Measurements from ENCODE around the gene NUSAP1.
"Not testable (repeated sequence)": the region's sequence is repeated elsewhere in the genome, so short reads cannot be mapped to it uniquely, and the experiment has no call there.

NUSAP1 gene

DNA sequence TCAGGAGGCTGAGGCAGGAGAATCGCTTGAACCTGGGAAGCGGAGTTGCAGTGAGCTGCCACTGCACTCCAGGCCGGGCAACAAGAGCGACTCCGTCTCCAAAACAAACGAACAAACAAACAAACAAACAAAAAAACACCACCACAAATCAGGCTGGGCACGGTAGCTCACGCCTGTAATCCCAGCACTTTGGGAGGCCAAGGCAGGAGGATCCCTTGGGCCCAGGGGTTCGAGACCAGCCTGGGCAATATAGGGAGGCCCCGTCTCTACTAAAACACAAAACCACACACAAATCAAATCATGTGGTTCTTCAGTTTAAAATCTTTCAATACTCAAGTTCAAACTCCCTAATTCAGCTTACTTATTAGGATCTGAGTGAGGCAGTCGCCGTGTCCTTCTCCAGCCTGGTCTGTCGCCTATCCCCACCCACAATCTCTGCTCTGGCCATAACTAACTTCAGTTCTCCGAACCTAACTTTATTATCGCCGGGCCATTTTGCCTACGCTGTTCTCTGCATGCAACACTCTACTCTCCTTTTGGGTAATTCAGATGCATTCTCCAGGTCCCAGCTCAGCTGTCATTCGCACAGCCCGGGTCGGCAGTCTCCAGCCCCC, 83.6 kb downstream of the NUSAP1 start:
- no peak for DNase-seq

DNA sequence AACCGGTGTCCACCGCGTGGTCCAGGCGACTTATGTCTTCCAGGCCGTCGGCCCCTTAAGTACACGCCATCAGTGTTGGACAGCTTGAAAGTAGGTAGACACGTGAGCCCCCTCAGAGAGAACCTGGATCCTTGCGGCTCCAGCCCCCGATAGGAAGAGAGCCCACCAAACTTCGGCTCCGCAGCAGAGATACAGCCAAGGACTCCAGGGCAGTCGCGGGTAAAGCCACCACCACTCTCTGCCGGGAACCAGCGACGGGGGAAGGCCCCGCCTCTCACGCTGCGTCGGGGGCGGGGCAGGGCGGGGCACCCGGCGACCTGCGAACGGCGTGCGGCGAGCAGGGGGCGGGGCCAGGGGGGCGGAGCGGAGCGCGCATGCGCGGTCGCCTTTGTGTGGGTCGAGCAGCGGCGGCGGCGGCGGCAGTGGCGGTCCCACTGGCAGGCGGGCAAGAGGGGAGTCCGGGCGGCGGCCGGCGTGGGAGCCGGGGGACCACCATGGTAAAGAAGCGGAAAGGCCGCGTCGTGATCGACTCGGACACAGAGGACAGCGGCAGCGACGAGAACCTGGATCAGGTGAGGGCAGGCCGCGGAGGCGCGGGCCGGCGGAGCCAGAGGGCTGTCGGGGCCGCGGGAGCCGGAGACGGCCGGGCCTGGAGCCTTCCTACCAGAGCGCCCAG, 84.2 kb downstream of the NUSAP1 start, which contains the start of gene RTF1:
Gene RTF1, plus strand, starts transcription at position 354 of the 676 bp plus-strand sequence. Its CDS starts 21 bp downstream, at position 375.
- peak; percentile 94 for DNase-seq

DNA sequence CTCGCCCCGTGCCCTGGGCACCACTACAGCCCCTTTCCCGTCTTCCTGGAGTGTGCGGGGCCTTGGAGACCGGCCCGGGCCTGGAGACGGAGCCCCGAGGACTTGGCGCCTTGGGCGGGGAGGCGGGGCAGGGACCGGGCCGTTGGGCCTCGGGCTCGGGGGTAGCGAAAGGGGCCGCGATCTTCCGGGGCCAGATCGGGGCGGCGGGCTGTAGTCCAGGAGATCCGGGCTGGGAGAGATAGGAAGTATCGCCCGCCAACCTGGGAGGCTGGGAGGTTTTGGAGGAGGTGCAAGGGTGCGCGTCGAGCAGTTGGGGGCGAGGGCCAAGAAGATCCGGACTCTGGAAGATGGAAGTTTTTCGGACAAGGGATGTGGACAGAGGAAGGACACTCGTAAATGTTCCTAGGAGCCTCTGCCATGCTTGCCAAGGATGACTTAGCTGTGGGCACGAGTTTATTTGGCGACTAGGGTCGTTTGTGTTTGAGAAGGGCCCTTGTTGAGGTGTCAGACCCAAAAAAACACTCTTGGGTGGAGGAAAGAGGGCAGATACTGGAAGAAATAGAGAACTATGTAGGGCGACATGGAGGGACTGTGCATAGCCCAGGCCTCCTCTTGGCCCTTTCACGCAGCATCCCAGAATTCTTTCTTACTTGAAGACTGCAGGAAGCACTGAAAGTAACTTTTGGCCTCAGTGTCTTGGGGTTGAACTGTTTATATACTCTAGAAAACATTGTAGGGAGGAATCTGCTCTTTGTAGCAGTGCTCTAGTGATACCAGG, 84.9 kb downstream of the NUSAP1 start:
- DNase-seq: peak; percentile 44

DNA sequence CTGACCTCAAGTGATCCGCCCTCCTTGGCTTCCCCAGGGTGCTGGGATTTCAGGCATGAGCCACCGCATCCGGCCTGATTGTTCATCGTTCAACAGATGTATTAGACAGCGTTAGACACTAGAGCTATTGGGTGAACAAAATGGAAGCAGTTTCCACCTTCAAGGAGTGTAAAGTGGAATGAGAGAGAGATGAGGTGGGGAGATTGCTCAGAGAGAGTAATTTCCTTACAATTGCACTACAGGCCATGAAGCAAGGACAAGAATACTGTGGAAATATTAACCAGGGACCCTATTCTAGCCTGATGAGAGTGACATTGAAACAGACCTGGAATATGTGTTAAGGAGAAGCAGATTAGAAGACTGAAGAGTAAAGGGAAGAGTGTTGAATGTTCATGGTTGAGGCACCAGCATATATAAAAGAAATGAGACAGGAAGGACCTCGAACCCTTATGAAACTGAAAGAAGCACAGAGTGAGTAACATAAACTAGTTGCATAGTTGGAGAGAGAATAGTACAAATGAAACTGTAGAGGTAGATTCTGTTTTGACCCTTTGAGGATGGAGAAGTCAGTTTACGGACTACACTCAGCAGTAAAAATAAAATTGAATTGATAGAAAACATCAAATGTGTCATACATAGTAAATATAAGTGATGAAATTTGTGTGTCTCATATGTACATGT, 91.4 kb downstream of the NUSAP1 start:
- peak; percentile 52 for DNase-seq

DNA sequence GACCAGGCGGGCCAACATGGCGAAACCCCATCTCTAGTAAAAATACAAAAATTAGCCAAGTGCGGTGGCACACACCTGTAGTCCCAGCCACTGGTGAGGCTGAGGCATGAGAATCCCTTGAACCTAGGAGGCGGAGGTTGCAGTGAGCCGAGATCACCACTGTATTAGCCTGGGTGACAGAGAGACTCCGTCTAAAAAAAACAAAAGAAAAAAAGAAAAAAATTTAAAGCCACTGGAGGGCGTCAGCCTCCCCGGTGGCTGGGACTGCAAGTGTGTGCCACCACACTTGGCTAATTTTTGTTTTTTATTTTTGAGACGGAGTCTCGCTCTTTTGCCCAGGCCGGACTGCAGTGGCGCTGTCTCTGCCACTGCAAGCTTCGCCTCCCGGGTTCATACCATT, 92.1 kb downstream of the NUSAP1 start:
- DNase-seq: no peak

DNA sequence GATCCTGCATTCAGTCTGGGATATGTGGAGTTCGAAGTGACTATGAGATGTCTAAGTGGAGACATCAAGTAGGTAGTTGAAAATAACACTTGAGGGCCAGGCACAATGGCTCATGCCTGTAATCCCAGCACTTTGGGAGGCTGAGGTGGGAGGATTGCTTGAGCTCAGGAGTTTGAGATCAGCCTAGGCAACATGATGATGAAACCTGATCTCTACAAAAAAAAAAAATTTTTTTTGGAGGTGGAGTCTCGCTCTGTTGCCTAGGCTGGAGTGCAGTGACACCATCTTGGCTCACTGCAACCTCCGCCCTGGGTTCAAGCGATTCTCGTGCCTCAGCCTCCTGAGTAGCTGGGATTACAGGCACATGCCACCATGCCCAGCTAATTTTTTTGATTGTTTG, 93.2 kb downstream of the NUSAP1 start:
- not testable (repeated sequence) for DNase-seq

DNA sequence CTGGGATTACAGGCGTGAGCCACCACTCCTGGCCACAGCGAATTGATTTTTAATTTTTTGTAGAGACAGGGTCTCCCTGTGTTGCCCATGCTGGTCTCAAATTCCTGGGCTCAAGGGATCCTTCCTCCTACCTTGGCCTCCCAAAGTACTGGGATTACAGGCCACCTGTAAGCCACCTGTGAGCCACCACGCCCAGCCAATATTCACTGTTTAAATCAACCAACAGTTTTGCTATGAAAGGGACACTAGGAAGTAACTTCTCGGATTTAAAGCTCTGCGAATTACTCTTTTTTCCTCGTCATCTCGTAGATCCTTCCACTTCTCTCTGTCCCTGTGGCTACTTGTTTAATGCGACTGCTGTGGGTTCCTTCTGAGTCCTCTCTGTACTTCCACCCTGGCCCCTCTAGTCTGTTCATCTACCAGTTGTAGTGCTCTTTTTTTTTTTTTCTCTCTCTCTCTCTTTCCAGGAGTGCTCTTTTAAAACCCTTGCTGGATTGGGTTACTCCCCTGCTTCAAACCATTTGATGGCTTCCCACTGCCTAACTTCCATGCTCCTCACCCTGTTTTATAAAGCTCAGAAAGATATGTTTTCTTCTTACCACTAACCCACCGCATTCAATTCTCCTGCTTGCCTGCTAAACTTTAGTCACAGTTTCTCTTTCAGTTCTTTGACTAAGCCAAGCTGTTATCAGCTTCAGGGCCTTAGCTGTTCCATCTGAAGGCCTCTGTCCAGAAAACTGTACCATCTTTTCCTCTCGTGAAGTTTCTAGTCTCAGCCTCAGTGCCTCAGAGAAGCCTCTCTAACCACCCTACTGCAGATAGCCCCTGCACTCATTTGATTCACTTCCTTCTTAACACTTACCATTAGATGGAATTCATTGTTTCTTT, 96.6 kb downstream of the NUSAP1 start:
- no peak for DNase-seq
